Amniotic epithelial cell (primary cell): ENCODE measurements around the gene POM121C.
"Not testable (repeated sequence)": the region's sequence is repeated elsewhere in the genome, so short reads cannot be mapped to it uniquely, and the experiment has no call there.

Experiments used
- DNase-seq: peaks from one replicate; pipeline ENCODE4 v3.0.0-alpha.2; 2010; ENCODE audit warnings: low read depth

The POM121C gene

GRCh38 chr7:75393194-75393593 lies 92.9 kb downstream of the POM121C start:
- not testable (repeated sequence) for DNase-seq

- not testable (repeated sequence) for DNase-seq
These were observed 111.4 kb downstream of the POM121C start for GRCh38 chr7:75374519-75375317.

- not testable (repeated sequence) for DNase-seq
These were observed 112.0 kb downstream of the POM121C start for GRCh38 chr7:75374144-75374518.

- not testable (repeated sequence) for DNase-seq
These were observed 118.8 kb downstream of the POM121C start for GRCh38 chr7:75367313-75367712.
